ENCODE results near the gene RPL10. TPM values are rescaled to one million over a fixed set of nuclear protein-coding genes. Genes with fewer than 3 reads are reported as not detected.

The RPL10 gene
- total and polyA plus RNA-seq, 11 donors = 1,381 to 5,995 (median 2,140) TPM

- intact Hi-C loops (cut with DNase I) = loop anchor here in 1 of 10 donors (5.0 kb wide), 1 partner anchor 36 kb away; the partner anchor contains the start of gene GDI1
- H3K4me3 ChIP-seq = no peak overlapping the region
- peak in 1 of 5 donors; percentile 18 for DNase-seq
- H3K27ac ChIP-seq = no peak overlapping the region
- no peaks in the 10 kb centered on the region for H3K9me3 ChIP-seq
- H3K36me3 ChIP-seq = peaks cover 0 to 31% (median 24%) of the 10 kb centered on the region in 9 donors
- 56 to 61% (median 57%) methylated on average over 5 to 6 of the region's 6 CpGs for WGBS, 4 donors
- H3K4me1 ChIP-seq = peaks cover 0 to 16% (median 10%) of the 10 kb centered on the region in 12 donors
- no peak for TF ChIP-seq POLR2A (IDR thresholded peaks at IDR 0.05)
- TF ChIP-seq CTCF (IDR thresholded peaks at IDR 0.05) = no peak
- ATAC-seq = no peak
- no peaks in the 10 kb centered on the region for H3K27me3 ChIP-seq
These were observed 3.0 kb downstream of the RPL10 start for GRCh38 chrX:154401045-154401799.

GRCh38 chrX:154401918-154402621 lies 3.9 kb downstream of the RPL10 start:
- no peak for TF ChIP-seq CTCF (IDR thresholded peaks at IDR 0.05)
- TF ChIP-seq POLR2A (IDR thresholded peaks at IDR 0.05) = no peak
- no peak for DNase-seq
- Histone ChIP-seq H3K27me3 (no peaks in the 10 kb centered on the region), H3K4me3 (no peak overlapping the region), H3K27ac (no peak overlapping the region), H3K36me3 (peaks cover 0 to 31% (median 24%) of the 10 kb centered on the region in 9 donors), H3K9me3 (no peaks in the 10 kb centered on the region), H3K4me1 (peaks cover 0 to 16% (median 9%) of the 10 kb centered on the region in 12 donors)
- WGBS, 4 donors = 51 to 65% (median 59%) methylated on average over 6 of the region's 6 CpGs
- intact Hi-C loops (cut with DNase I) = loop anchor here in 1 of 10 donors (5.0 kb wide), 1 partner anchor 35 kb away; the partner anchor contains the start of gene GDI1
- no peak for ATAC-seq

GRCh38 chrX:154402622-154403127 lies 4.5 kb downstream of the RPL10 start:
- Histone ChIP-seq H3K27ac (no peak overlapping the region), H3K36me3 (peaks cover 0 to 31% (median 24%) of the 10 kb centered on the region in 9 donors), H3K4me3 (no peak overlapping the region), H3K4me1 (peaks cover 0 to 16% (median 9%) of the 10 kb centered on the region in 12 donors), H3K9me3 (no peaks in the 10 kb centered on the region), H3K27me3 (no peaks in the 10 kb centered on the region)
- DNase-seq (peak in 1 of 5 donors; percentile 14), ATAC-seq (no peak)
- WGBS, 4 donors = 78 to 84% (median 83%) methylated on average over 16 to 19 of the region's 19 CpGs
- intact Hi-C loops (cut with DNase I) = loop anchor here in 1 of 10 donors (5.0 kb wide), 1 partner anchor 35 kb away; the partner anchor contains the start of gene GDI1
- TF ChIP-seq POLR2A (IDR thresholded peaks at IDR 0.05) = no peak
- TF ChIP-seq CTCF (IDR thresholded peaks at IDR 0.05) = no peak

- 85 to 91% (median 88%) methylated on average over 7 to 10 of the region's 10 CpGs for WGBS, 4 donors
- no peak for TF ChIP-seq POLR2A (IDR thresholded peaks at IDR 0.05)
- TF ChIP-seq CTCF (IDR thresholded peaks at IDR 0.05) = no peak
- intact Hi-C loops (cut with DNase I) = loop anchor here in 1 of 10 donors (5.0 kb wide), 1 partner anchor 34 kb away; the partner anchor contains the start of gene GDI1
- Histone ChIP-seq H3K4me1 (peaks cover 0 to 16% (median 9%) of the 10 kb centered on the region in 12 donors), H3K27ac (no peak overlapping the region), H3K36me3 (peaks cover 0 to 31% (median 24%) of the 10 kb centered on the region in 9 donors), H3K27me3 (no peaks in the 10 kb centered on the region), H3K9me3 (no peaks in the 10 kb centered on the region), H3K4me3 (no peak overlapping the region)
- ATAC-seq = no peak
- no peak for DNase-seq
These were observed 5.0 kb downstream of the RPL10 start for GRCh38 chrX:154403192-154403591.

All from heart left ventricle (tissue), 16 donors.